OCI-LY7 (cell line): Measurements from ENCODE around the gene ABCA12.

Experiments used
- EZH2phosphoT487 ChIP-seq: fragments of 200-600 bp; sonication (generic); IDR thresholded peaks from 2 replicates; pipeline ENCODE4 v1.6.1; 2018; ENCODE audit warnings: low read depth, borderline replicate concordance, mild to moderate bottlenecking, mixed run types, antibody characterized with exemption, low read length, moderate library complexity, mixed read lengths
- TF ChIP-seq, protein P1 (sequence below): fragments of 200-600 bp; sonication (generic); conservative IDR thresholded peaks from 2 replicates; pipeline ENCODE4 v1.5.1; 2014; ENCODE audit warnings: mild to moderate bottlenecking, antibody characterized with exemption, low read length, moderate library complexity, mixed read lengths

DNA sequence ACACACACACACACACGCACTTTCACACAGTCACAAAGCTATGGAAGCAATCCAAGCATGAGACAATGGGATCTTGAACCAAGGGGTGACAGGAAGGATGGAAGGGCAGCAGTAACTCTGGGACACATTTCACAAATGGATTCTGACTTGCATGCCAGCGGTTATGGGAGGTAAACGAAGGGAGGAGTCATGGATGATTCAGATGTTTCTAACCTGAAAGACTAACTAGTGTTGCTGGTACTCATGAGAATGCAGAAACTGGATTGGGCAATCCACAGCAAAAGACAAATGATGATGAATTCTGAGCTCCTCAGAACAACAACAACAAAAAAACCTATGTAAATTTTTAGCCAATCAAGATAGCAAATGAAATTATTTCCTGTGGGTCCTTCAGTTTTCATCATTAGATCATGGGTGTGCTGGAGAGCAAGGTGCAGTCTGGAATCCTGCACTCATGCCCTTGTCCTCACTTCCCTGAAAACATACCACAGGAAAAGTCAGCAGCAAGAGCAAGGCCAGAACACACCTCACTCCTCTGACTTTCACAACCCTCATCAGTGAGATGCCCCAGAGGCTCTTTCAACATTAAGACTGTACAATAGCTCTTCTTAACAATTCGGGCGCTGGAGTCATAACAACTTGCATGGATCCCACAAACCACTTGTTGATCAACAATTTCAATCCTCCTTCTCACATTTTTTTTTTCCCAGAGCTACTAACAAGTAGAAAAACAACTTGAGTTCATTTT lies 32.6 kb downstream of the ABCA12 start:
- TF ChIP-seq, protein P1, sequence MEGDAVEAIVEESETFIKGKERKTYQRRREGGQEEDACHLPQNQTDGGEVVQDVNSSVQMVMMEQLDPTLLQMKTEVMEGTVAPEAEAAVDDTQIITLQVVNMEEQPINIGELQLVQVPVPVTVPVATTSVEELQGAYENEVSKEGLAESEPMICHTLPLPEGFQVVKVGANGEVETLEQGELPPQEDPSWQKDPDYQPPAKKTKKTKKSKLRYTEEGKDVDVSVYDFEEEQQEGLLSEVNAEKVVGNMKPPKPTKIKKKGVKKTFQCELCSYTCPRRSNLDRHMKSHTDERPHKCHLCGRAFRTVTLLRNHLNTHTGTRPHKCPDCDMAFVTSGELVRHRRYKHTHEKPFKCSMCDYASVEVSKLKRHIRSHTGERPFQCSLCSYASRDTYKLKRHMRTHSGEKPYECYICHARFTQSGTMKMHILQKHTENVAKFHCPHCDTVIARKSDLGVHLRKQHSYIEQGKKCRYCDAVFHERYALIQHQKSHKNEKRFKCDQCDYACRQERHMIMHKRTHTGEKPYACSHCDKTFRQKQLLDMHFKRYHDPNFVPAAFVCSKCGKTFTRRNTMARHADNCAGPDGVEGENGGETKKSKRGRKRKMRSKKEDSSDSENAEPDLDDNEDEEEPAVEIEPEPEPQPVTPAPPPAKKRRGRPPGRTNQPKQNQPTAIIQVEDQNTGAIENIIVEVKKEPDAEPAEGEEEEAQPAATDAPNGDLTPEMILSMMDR, result no peak
- TF ChIP-seq EZH2phosphoT487, result no peak
